Fibroblast of lung (primary cell): Measurements from ENCODE around the gene PTPRE. TPM values are rescaled to one million over a fixed set of nuclear protein-coding genes. Genes with fewer than 3 reads are reported as not detected.

ENCODE experiments used
- DNase-seq, 2 donors: peaks; one replicate each; pipeline versions ENCODE4 v3.0.0 to v3.0.0-alpha.2; 2010; ENCODE audit warnings: low read depth in 2 of 2
- H2AFZ ChIP-seq: 2 replicates; pipeline ENCODE4 v1.5.1; 2012; ENCODE audit warnings: low read length, control low read depth, inconsistent platforms
- H3K27ac ChIP-seq: 2 replicates; pipeline ENCODE4 v1.5.1; 2011; ENCODE audit warnings: low read length, control low read depth; ENCODE audit not compliant: insufficient read depth
- H3K27me3 ChIP-seq: 2 replicates; pipeline ENCODE4 v1.5.1; 2011; ENCODE audit warnings: mild to moderate bottlenecking, low read length; ENCODE audit not compliant: control insufficient read depth, insufficient read depth
- H3K36me3 ChIP-seq: 2 replicates; pipeline ENCODE4 v1.5.1; 2011; ENCODE audit warnings: low read length; ENCODE audit not compliant: control insufficient read depth, insufficient read depth
- H3K4me1 ChIP-seq: 2 replicates; pipeline ENCODE4 v1.5.1; 2011; ENCODE audit warnings: low read length; ENCODE audit not compliant: control insufficient read depth, insufficient read depth; ENCODE audit errors: extremely low read depth
- H3K4me2 ChIP-seq: 2 replicates; pipeline ENCODE4 v1.5.1; 2011; ENCODE audit warnings: low read length, control low read depth; ENCODE audit not compliant: insufficient read depth; ENCODE audit errors: extremely low read depth
- H3K4me3 ChIP-seq, 4 experiments: fragments of 200-600 bp in 1 of 4; sonication (generic) in 1 of 4; replicated peaks in 1 of 4; 2 replicates each; pipeline ENCODE4 v1.5.1; 2011 to 2016; ENCODE audit warnings: low read length in 4 of 4, low read depth in 3 of 4, mild to moderate bottlenecking in 3 of 4, control low read depth in 2 of 4, inconsistent platforms in 1 of 4, mixed read lengths in 1 of 4; ENCODE audit not compliant: insufficient read depth in 1 of 4; ENCODE audit errors: control extremely low read depth in 1 of 4
- H3K79me2 ChIP-seq: 2 replicates; pipeline ENCODE4 v1.5.1; 2012; ENCODE audit warnings: mild to moderate bottlenecking, low read length, inconsistent platforms; ENCODE audit not compliant: control insufficient read depth, insufficient read depth
- H3K9ac ChIP-seq: 2 replicates; pipeline ENCODE4 v1.5.1; 2011; ENCODE audit warnings: mild to moderate bottlenecking, low read length, control low read depth; ENCODE audit not compliant: insufficient read depth
- H3K9me3 ChIP-seq: 2 replicates; pipeline ENCODE4 v1.5.1; 2012; ENCODE audit warnings: low read depth, low read length; ENCODE audit not compliant: control insufficient read depth, insufficient read depth
- H4K20me1 ChIP-seq: 2 replicates; pipeline ENCODE4 v1.5.1; 2011; ENCODE audit warnings: low read length; ENCODE audit not compliant: control insufficient read depth, insufficient read depth; ENCODE audit errors: extremely low read depth
- EZH2 ChIP-seq: IDR thresholded peaks from 2 replicates; pipeline ENCODE4 v1.5.1; 2012; ENCODE audit warnings: low read length, control low read depth, mild to moderate bottlenecking; ENCODE audit errors: missing control alignments
- polyA plus RNA-seq, 2 donors: library from polyadenylated mRNA; depleted of rRNA in 1 of 2; stranded (reverse) in 1 of 2; unstranded in 1 of 2; fragments of >200 nt; gene quantifications; 2 replicates each; pipeline ENCODE4 v1.2.1, GENCODE V29; 2011 to 2012; ENCODE audit warnings: missing spikeins in 1 of 2
- total RNA-seq: library from RNA; depleted of rRNA; stranded (reverse); fragments of >200 nt; gene quantifications from 2 replicates; pipeline ENCODE4 v1.2.1, GENCODE V29; 2014
- TF ChIP-seq, protein P1 (sequence below), 2 donors: IDR thresholded peaks in 1 of 2; conservative IDR thresholded peaks in 1 of 2; 1 replicate in 1 of 2; 2 replicates in 1 of 2; pipeline ENCODE4 v1.5.1; 2011 to 2012; ENCODE audit warnings: low read length in 2 of 2, control low read depth in 1 of 2, inconsistent platforms in 1 of 2, low read depth in 1 of 2, mild to moderate bottlenecking in 1 of 2

The PTPRE gene
- total and polyA plus RNA-seq, 2 donors (not counting 1 experiment from before 2014, with no cell fraction given) = 0.75 to 1.8 TPM

DNA sequence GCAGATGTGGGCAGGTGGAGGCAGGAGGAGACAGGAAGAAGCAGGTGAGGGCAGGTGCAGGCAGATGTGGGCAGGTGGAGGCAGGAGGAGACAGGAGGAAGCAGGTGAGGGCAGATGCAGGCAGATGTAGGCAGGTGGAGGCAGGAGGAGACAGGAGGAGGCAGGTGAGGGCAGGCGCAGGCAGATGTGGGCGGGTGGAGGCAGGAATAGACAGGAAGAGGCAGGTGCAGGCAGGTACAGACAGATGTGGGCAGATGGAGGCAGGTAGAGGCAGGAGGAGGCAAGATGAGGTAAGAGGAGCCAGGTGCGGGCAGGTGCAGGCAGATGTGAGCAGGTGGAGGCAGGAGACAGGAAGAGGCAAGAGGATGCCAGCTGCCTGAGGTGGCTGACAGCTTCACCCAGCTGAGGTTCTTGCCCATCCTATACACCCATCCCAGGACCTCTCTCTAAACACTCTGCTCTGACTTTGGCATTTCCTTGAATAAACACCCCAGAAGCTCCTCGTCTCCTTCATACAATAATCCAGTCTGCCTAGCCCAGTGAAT is 33.0 kb downstream of the PTPRE start:
- H3K27me3 ChIP-seq = no peaks in the 10 kb centered on the region
- no peak overlapping the region for H3K27ac ChIP-seq
- TF ChIP-seq, protein P1, sequence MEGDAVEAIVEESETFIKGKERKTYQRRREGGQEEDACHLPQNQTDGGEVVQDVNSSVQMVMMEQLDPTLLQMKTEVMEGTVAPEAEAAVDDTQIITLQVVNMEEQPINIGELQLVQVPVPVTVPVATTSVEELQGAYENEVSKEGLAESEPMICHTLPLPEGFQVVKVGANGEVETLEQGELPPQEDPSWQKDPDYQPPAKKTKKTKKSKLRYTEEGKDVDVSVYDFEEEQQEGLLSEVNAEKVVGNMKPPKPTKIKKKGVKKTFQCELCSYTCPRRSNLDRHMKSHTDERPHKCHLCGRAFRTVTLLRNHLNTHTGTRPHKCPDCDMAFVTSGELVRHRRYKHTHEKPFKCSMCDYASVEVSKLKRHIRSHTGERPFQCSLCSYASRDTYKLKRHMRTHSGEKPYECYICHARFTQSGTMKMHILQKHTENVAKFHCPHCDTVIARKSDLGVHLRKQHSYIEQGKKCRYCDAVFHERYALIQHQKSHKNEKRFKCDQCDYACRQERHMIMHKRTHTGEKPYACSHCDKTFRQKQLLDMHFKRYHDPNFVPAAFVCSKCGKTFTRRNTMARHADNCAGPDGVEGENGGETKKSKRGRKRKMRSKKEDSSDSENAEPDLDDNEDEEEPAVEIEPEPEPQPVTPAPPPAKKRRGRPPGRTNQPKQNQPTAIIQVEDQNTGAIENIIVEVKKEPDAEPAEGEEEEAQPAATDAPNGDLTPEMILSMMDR (conservative IDR thresholded peaks at IDR 0.05 in 1 of 2, IDR thresholded peaks at IDR 0.05 in 1 of 2; ENCODE audit: low read depth in 1 of 2, low read length in 2 of 2) = no peak
- TF ChIP-seq EZH2 = no peak
- H4K20me1 ChIP-seq = no peaks in the 10 kb centered on the region
- no peak overlapping the region for H3K4me2 ChIP-seq
- no peaks in the 10 kb centered on the region for H3K36me3 ChIP-seq
- DNase-seq = no peak
- H3K4me3 ChIP-seq = no peak overlapping the region
- no peak overlapping the region for H2AFZ ChIP-seq
- H3K79me2 ChIP-seq = no peaks in the 10 kb centered on the region
- H3K9me3 ChIP-seq = no peaks in the 10 kb centered on the region
- H3K9ac ChIP-seq = no peak overlapping the region
- H3K4me1 ChIP-seq = no peaks in the 10 kb centered on the region

GRCh38 chr10:127940866-127941640 is 34.1 kb downstream of the PTPRE start:
- no peaks in the 10 kb centered on the region for H3K27me3 ChIP-seq

DNA sequence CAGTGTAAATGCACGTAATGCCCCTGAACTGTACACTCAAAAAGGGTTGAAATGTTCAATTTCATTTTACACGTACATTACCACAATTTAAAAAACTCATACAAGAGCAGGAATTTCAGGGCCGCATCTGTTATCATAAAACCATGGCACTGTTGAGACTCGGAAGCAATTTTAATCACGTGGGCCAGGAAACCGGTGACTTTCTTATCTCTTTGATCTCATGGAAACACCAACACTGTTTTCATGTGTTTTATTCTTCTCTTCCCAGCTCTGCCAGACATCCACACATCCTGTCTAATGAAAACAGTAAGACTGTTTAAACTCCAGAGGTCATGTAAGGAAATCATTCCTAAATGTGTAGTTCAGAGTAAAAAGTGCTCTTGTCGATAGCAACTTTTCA is 35.9 kb downstream of the PTPRE start:
- Histone ChIP-seq H3K4me3 (no peak overlapping the region), H3K4me2 (no peak overlapping the region), H2AFZ (no peak overlapping the region), H3K27ac (no peak overlapping the region), H3K79me2 (no peaks in the 10 kb centered on the region), H3K9ac (no peak overlapping the region), H3K4me1 (no peaks in the 10 kb centered on the region), H3K9me3 (no peaks in the 10 kb centered on the region), H4K20me1 (no peaks in the 10 kb centered on the region), H3K27me3 (no peaks in the 10 kb centered on the region), H3K36me3 (no peaks in the 10 kb centered on the region)
- no peak for TF ChIP-seq EZH2
- TF ChIP-seq, protein P1 (conservative IDR thresholded peaks at IDR 0.05 in 1 of 2, IDR thresholded peaks at IDR 0.05 in 1 of 2; ENCODE audit: low read depth in 1 of 2, low read length in 2 of 2) = no peak
- no peak for DNase-seq

More at GRCh38 chr10:127940866-127941640, 34.1 kb downstream of the PTPRE start:
- H3K36me3 ChIP-seq = no peaks in the 10 kb centered on the region
- H2AFZ ChIP-seq = no peak overlapping the region
- no peaks in the 10 kb centered on the region for H4K20me1 ChIP-seq
- H3K9ac ChIP-seq = no peak overlapping the region
- H3K79me2 ChIP-seq = no peaks in the 10 kb centered on the region
- H3K27ac ChIP-seq = no peak overlapping the region
- no peak overlapping the region for H3K4me2 ChIP-seq
- DNase-seq = no peak
- H3K4me1 ChIP-seq = no peaks in the 10 kb centered on the region
- TF ChIP-seq, protein P1 (conservative IDR thresholded peaks at IDR 0.05 in 1 of 2, IDR thresholded peaks at IDR 0.05 in 1 of 2; ENCODE audit: low read depth in 1 of 2, low read length in 2 of 2) = no peak
- no peak for TF ChIP-seq EZH2
- H3K9me3 ChIP-seq = no peaks in the 10 kb centered on the region
- H3K4me3 ChIP-seq = no peak overlapping the region
